ENCODE results near the gene RNF223. TPM values are rescaled to one million over a fixed set of nuclear protein-coding genes. Genes with fewer than 3 reads are reported as not detected.

RNF223 gene
- total RNA-seq, 1 experiment from 2014 or later = 0.08 TPM

DNA sequence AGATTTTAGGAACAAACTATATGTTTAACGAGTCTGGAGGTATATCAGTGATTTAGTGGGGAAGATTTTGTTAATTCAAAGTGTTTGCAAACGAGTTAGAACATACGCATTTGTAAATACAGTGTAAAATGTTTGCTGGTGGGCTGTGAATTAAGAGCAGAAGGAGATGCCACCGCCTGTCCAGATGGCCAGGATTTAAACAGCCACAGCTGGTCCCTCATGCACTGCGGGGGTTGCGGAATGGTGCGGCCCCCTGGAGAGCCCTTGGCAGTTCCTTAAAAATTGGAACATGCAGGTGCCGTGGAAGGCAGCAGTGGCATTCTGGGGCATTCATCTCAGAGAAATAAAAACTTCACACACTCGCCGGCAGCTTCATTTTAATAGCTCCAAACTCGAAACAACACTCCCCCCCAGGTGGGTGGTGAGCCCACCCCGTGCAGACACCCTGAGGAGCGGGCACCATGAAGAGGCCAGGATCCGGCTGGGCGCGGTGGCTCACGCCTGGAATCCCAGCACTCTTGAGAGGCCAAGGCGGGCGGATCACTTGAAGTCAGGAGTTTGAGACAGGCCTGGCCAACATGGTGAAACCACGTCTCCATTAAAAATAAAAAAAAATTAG is 45.3 kb upstream of the RNF223 start:
- Histone ChIP-seq H3K4me3 (ENCODE audit: low read depth in 2 of 2, low read length in 2 of 2) (no peak overlapping the region), H3K36me3 (ENCODE audit: control insufficient read depth, insufficient read depth, low read length) (no peaks in the 10 kb centered on the region), H3K9me3 (ENCODE audit: control insufficient read depth, insufficient read depth, low read depth, low read length) (no peaks in the 10 kb centered on the region), H3K27me3 (ENCODE audit: control insufficient read depth, insufficient read depth, low read length) (no peaks in the 10 kb centered on the region), H3K27ac (ENCODE audit: low read length) (no peak overlapping the region), H3K4me1 (ENCODE audit: control insufficient read depth, insufficient read depth, low read length) (peaks cover 9% of the 10 kb centered on the region)
- POLR2A ChIA-PET = no interaction called here
- DNase-seq (ENCODE audit: low read depth, low spot score) (no peak), ATAC-seq (no peak)
- TF ChIP-seq, protein P1, sequence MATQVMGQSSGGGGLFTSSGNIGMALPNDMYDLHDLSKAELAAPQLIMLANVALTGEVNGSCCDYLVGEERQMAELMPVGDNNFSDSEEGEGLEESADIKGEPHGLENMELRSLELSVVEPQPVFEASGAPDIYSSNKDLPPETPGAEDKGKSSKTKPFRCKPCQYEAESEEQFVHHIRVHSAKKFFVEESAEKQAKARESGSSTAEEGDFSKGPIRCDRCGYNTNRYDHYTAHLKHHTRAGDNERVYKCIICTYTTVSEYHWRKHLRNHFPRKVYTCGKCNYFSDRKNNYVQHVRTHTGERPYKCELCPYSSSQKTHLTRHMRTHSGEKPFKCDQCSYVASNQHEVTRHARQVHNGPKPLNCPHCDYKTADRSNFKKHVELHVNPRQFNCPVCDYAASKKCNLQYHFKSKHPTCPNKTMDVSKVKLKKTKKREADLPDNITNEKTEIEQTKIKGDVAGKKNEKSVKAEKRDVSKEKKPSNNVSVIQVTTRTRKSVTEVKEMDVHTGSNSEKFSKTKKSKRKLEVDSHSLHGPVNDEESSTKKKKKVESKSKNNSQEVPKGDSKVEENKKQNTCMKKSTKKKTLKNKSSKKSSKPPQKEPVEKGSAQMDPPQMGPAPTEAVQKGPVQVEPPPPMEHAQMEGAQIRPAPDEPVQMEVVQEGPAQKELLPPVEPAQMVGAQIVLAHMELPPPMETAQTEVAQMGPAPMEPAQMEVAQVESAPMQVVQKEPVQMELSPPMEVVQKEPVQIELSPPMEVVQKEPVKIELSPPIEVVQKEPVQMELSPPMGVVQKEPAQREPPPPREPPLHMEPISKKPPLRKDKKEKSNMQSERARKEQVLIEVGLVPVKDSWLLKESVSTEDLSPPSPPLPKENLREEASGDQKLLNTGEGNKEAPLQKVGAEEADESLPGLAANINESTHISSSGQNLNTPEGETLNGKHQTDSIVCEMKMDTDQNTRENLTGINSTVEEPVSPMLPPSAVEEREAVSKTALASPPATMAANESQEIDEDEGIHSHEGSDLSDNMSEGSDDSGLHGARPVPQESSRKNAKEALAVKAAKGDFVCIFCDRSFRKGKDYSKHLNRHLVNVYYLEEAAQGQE (IDR thresholded peaks at IDR 0.05; ENCODE audit: insufficient read depth in 1 of 2, low read depth in 2 of 2, low read length in 1 of 2) = no peak
- TF ChIP-seq TCF7L2 (IDR thresholded peaks at IDR 0.05; ENCODE audit: low read depth, low read length) = no peak
- TF ChIP-seq, protein P2, sequence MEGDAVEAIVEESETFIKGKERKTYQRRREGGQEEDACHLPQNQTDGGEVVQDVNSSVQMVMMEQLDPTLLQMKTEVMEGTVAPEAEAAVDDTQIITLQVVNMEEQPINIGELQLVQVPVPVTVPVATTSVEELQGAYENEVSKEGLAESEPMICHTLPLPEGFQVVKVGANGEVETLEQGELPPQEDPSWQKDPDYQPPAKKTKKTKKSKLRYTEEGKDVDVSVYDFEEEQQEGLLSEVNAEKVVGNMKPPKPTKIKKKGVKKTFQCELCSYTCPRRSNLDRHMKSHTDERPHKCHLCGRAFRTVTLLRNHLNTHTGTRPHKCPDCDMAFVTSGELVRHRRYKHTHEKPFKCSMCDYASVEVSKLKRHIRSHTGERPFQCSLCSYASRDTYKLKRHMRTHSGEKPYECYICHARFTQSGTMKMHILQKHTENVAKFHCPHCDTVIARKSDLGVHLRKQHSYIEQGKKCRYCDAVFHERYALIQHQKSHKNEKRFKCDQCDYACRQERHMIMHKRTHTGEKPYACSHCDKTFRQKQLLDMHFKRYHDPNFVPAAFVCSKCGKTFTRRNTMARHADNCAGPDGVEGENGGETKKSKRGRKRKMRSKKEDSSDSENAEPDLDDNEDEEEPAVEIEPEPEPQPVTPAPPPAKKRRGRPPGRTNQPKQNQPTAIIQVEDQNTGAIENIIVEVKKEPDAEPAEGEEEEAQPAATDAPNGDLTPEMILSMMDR (IDR thresholded peaks at IDR 0.05) = no peak
- no peak for TF ChIP-seq POLR2AphosphoS5 (IDR thresholded peaks at IDR 0.05; ENCODE audit: low read depth, low read length)
- no peak for TF ChIP-seq SIN3A (IDR thresholded peaks at IDR 0.05; ENCODE audit: borderline replicate concordance, insufficient read depth, low read depth, low read length)
- in situ Hi-C loops (cut with HindIII; ENCODE audit: low pct_unique_long_range_greater_than_20kb, low sequenced_read_pairs) (no loop called here), intact Hi-C loops (cut with micrococcal nuclease; ENCODE audit: unreplicated experiment) (no loop called here)
- CTCF ChIA-PET = interaction anchor here (0.6 to 0.7 kb wide), 2 partner anchors 127 to 165 kb away, joined by 4 to 5 read pairs; partner anchors contain the start of gene C1QTNF12
- BruUV-seq (replicated peaks) = no TSS peak

DNA sequence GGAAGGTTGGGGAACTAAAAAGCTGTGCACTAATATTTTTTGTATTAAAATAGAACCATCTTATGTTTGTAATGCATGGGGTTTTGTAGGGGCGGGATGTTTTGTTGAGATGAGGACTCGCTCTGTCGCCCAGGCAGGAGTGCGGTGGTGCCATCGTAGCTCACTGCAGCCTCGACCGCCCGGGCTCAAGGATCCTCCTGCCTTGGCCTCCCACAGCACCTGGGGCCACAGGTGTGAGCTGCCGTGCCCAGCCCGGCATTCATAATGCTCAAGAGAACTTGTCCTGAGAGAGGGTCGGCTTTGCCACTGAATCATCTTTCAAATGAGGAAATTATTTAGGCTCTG is 44.7 kb upstream of the RNF223 start:
- Histone ChIP-seq H3K27ac (ENCODE audit: low read length) (no peak overlapping the region), H3K4me1 (ENCODE audit: control insufficient read depth, insufficient read depth, low read length) (peaks cover 9% of the 10 kb centered on the region), H3K9me3 (ENCODE audit: control insufficient read depth, insufficient read depth, low read depth, low read length) (no peaks in the 10 kb centered on the region), H3K4me3 (ENCODE audit: low read depth in 2 of 2, low read length in 2 of 2) (no peak overlapping the region), H3K36me3 (ENCODE audit: control insufficient read depth, insufficient read depth, low read length) (no peaks in the 10 kb centered on the region), H3K27me3 (ENCODE audit: control insufficient read depth, insufficient read depth, low read length) (no peaks in the 10 kb centered on the region)
- CTCF ChIA-PET = interaction anchor here (0.6 kb wide), 1 partner anchor 127 kb away, joined by 5 read pairs; the partner anchor contains the start of gene C1QTNF12
- intact Hi-C loops (cut with micrococcal nuclease; ENCODE audit: unreplicated experiment) = no loop called here
- POLR2A ChIA-PET = no interaction called here
- BruUV-seq (replicated peaks) = no TSS peak
- DNase-seq (ENCODE audit: low read depth, low spot score) = no peak
- TF ChIP-seq TCF7L2 (IDR thresholded peaks at IDR 0.05; ENCODE audit: low read depth, low read length) = no peak
- in situ Hi-C loops (cut with HindIII; ENCODE audit: low pct_unique_long_range_greater_than_20kb, low sequenced_read_pairs) = no loop called here
- no peak for ATAC-seq

DNA sequence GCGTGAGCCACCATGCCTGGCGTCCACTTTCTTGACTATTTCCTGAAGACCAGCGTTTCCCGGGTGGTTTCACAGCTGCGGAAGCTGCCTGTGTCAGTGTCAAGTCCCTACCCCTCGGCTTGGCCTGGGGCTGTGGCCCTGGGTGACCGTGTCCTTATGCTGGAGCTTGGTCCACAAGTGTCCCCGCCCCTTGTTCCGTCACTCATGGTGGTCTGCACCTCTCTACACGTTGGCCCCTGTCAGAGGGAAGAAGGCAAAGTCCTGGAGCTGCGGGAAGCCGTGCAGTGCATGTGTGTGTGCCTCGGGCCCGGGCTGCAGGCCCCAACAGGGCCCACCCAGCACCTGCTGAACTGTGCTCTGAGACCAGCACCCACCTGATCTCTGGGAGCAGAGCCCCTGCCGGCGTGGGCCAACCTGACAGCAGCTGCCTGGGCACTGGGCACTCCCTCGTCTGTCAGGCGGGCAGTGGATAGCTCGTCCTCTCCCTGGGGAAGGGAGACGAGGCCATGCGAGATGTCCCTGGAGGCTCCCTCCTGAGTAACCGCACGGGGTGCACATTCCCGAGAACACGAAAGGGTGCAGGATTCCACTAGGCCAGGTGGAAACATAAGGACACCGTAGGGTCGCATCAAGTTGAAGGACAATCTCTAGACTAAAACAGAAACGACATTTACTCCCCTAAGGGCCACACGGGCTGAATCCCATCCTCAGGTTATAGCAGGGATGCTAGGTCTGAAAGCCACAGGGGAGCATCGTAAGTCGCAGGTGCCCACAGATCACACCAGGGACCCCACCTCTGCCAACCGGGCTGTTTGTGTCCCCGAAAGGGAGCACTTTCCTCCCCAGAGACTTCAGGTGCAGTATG is 44.1 kb upstream of the RNF223 start:
- H3K9me3 ChIP-seq (ENCODE audit: control insufficient read depth, insufficient read depth, low read depth, low read length) = peaks cover 3% of the 10 kb centered on the region; the same call in 1 of the 2 replicates
- in situ Hi-C loops (cut with HindIII; ENCODE audit: low pct_unique_long_range_greater_than_20kb, low sequenced_read_pairs) (no loop called here), intact Hi-C loops (cut with micrococcal nuclease; ENCODE audit: unreplicated experiment) (no loop called here)
- no peak overlapping the region for H3K4me3 ChIP-seq (ENCODE audit: low read depth in 2 of 2, low read length in 2 of 2)
- TF ChIP-seq, protein P1 (IDR thresholded peaks at IDR 0.05; ENCODE audit: insufficient read depth in 1 of 2, low read depth in 2 of 2, low read length in 1 of 2) = no peak
- ChIA-PET CTCF (no interaction called here), POLR2A (no interaction called here)
- no peaks in the 10 kb centered on the region for H3K36me3 ChIP-seq (ENCODE audit: control insufficient read depth, insufficient read depth, low read length)
- DNase-seq (ENCODE audit: low read depth, low spot score) (no peak), ATAC-seq (no peak)
- H3K27ac ChIP-seq (ENCODE audit: low read length) = no peak overlapping the region
- no peaks in the 10 kb centered on the region for H3K27me3 ChIP-seq (ENCODE audit: control insufficient read depth, insufficient read depth, low read length)
- H3K4me1 ChIP-seq (ENCODE audit: control insufficient read depth, insufficient read depth, low read length) = peaks cover 9% of the 10 kb centered on the region
- no TSS peak for BruUV-seq (replicated peaks)

Data from Panc1 (cell line).